Osteoblast (primary cell): ENCODE data around the gene BCKDHA. TPM values are rescaled to one million over a fixed set of nuclear protein-coding genes. Genes with fewer than 3 reads are reported as not detected.

Experiments used
- DNase-seq: peaks from one replicate; pipeline ENCODE4 v3.0.0; 2011; ENCODE audit warnings: low spot score, mixed read lengths; ENCODE audit not compliant: insufficient read length; ENCODE audit errors: missing footprints
- H2AFZ ChIP-seq: 2 replicates; pipeline ENCODE4 v1.6.0; 2011; ENCODE audit warnings: mild to moderate bottlenecking, low read length
- H3K27ac ChIP-seq: 2 replicates; pipeline ENCODE4 v1.5.1; 2011; ENCODE audit warnings: mild to moderate bottlenecking, low read depth, low read length, moderate library complexity
- H3K27me3 ChIP-seq: 2 replicates; pipeline ENCODE4 v1.6.0; 2012; ENCODE audit warnings: mild to moderate bottlenecking, control low read depth, inconsistent platforms, low read length, moderate library complexity; ENCODE audit not compliant: insufficient read depth
- H3K36me3 ChIP-seq: 2 replicates; pipeline ENCODE4 v1.5.1; 2011; ENCODE audit warnings: mild to moderate bottlenecking, low read length, control low read depth, moderate library complexity; ENCODE audit not compliant: insufficient read depth
- H3K4me1 ChIP-seq: 2 replicates; pipeline ENCODE4 v1.5.1; 2011; ENCODE audit warnings: mild to moderate bottlenecking, low read length, control low read depth, moderate library complexity; ENCODE audit not compliant: insufficient read depth
- H3K4me2 ChIP-seq: 2 replicates; pipeline ENCODE4 v1.6.0; 2011; ENCODE audit warnings: mild to moderate bottlenecking, low read length; ENCODE audit not compliant: insufficient read depth
- H3K4me3 ChIP-seq: fragments of 200-600 bp; sonication (generic); 3 replicates; pipeline ENCODE4 v1.5.1; 2012; ENCODE audit warnings: mild to moderate bottlenecking, low read length, inconsistent platforms; ENCODE audit not compliant: insufficient read depth
- H3K79me2 ChIP-seq: 2 replicates; pipeline ENCODE4 v1.6.0; 2012; ENCODE audit warnings: mild to moderate bottlenecking, low read length, control low read depth, inconsistent platforms; ENCODE audit not compliant: insufficient read depth
- H3K9me3 ChIP-seq: 2 replicates; pipeline ENCODE4 v1.5.1; 2011; ENCODE audit warnings: low read depth, low read length, control low read depth
- H4K20me1 ChIP-seq: 2 replicates; pipeline ENCODE4 v1.6.0; 2012; ENCODE audit warnings: mild to moderate bottlenecking, low read length, control low read depth; ENCODE audit not compliant: insufficient read depth
- CTCF ChIP-seq: IDR thresholded peaks from 2 replicates; pipeline ENCODE4 v1.5.1; 2011; ENCODE audit warnings: mild to moderate bottlenecking, low read depth, low read length, moderate library complexity; ENCODE audit errors: extremely low read depth
- total RNA-seq: library from RNA; depleted of rRNA; stranded (reverse); fragments of >200 nt; gene quantifications from 2 replicates; pipeline ENCODE4 v1.2.3, GENCODE V29; 2012

BCKDHA gene
- total RNA-seq, 1 donor = 37.3 TPM

GRCh38 chr19:41391618-41392017, 6.0 kb upstream of the BCKDHA start:
- no peak overlapping the region for H2AFZ ChIP-seq
- no peaks in the 10 kb centered on the region for H3K79me2 ChIP-seq
- no peak overlapping the region for H3K4me2 ChIP-seq
- H3K9me3 ChIP-seq = no peaks in the 10 kb centered on the region
- no peak for TF ChIP-seq CTCF
- H3K36me3 ChIP-seq = peaks cover 12% of the 10 kb centered on the region
- no peak for DNase-seq
- H3K4me1 ChIP-seq = peaks cover 4% of the 10 kb centered on the region
- H3K27me3 ChIP-seq = no peaks in the 10 kb centered on the region
- no peak overlapping the region for H3K27ac ChIP-seq
- peaks cover 3% of the 10 kb centered on the region for H4K20me1 ChIP-seq
- H3K4me3 ChIP-seq = no peak overlapping the region

GRCh38 chr19:41392775-41393174, 4.8 kb upstream of the BCKDHA start:
- peaks cover 8% of the 10 kb centered on the region for H3K4me1 ChIP-seq

GRCh38 chr19:41395355-41395754, 2.3 kb upstream of the BCKDHA start:
- Histone ChIP-seq H3K27ac (no peak overlapping the region), H3K79me2 (peaks cover 17% of the 10 kb centered on the region), H3K4me2 (no peak overlapping the region), H3K4me1 (peaks cover 18% of the 10 kb centered on the region), H2AFZ (no peak overlapping the region), H3K9me3 (no peaks in the 10 kb centered on the region), H3K27me3 (no peaks in the 10 kb centered on the region), H3K36me3 (peaks cover 9% of the 10 kb centered on the region), H4K20me1 (no peaks in the 10 kb centered on the region), H3K4me3 (no peak overlapping the region)
- DNase-seq = no peak
- no peak for TF ChIP-seq CTCF

More at GRCh38 chr19:41392775-41393174, 4.8 kb upstream of the BCKDHA start:
- TF ChIP-seq CTCF = no peak
- Histone ChIP-seq H3K27me3 (no peaks in the 10 kb centered on the region), H3K4me2 (no peak overlapping the region), H3K9me3 (no peaks in the 10 kb centered on the region), H4K20me1 (peaks cover 3% of the 10 kb centered on the region), H2AFZ (no peak overlapping the region), H3K79me2 (peaks cover 2% of the 10 kb centered on the region), H3K27ac (no peak overlapping the region), H3K4me3 (no peak overlapping the region), H3K36me3 (peaks cover 12% of the 10 kb centered on the region)
- DNase-seq = no peak

- Histone ChIP-seq H3K4me1 (peaks cover 18% of the 10 kb centered on the region), H3K27ac (peak overlapping the region; percentile 100), H2AFZ (peak overlapping the region; percentile 91), H3K36me3 (no peaks in the 10 kb centered on the region), H3K27me3 (no peaks in the 10 kb centered on the region), H3K4me3 (peak overlapping the region; percentile 99), H4K20me1 (no peaks in the 10 kb centered on the region), H3K9me3 (no peaks in the 10 kb centered on the region), H3K79me2 (peaks cover 20% of the 10 kb centered on the region), H3K4me2 (peak overlapping the region; percentile 98)
- TF ChIP-seq CTCF = no peak
- no peak for DNase-seq
Observed at GRCh38 chr19:41398050-41398418, 416 bp downstream of the BCKDHA start.
